Measurements from ENCODE around the gene ICAM2. TPM values are rescaled to one million over a fixed set of nuclear protein-coding genes. Genes with fewer than 3 reads are reported as not detected.
"Not testable (repeated sequence)": the region's sequence is repeated elsewhere in the genome, so short reads cannot be mapped to it uniquely, and the experiment has no call there.

The ICAM2 gene
- polyA plus RNA-seq, 3 donors = 29.8 to 33.4 (median 31.2) TPM

GRCh38 chr17:64015447-64015846 lies 5.0 kb downstream of the ICAM2 start:
- DNase-seq (ENCODE audit: low read depth in 3 of 3, low spot score in 2 of 3) = no peak

GRCh38 chr17:64009571-64010402 lies 10.6 kb downstream of the ICAM2 start:
- DNase-seq (ENCODE audit: low read depth in 3 of 3, low spot score in 2 of 3) = no peak

DNA sequence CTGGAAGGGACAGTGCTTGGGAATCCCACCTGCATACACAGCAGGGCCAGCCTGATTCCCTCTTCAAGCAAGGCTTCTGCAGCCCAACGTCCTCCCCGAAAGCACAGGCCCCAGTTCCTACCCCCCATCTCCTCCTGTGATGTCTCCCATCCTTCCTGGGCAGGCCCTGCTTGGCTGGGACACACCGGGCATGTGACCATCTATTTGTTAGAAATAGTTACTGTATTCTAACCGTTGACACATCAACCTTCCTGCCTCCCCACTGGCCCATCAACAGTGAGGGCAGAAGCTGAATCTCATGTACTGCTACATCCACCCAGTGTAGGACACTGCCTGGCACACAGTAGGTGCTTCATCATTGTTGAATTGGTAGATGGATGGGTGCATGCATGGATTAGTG lies 11.6 kb downstream of the ICAM2 start:
- DNase-seq (ENCODE audit: low read depth in 3 of 3, low spot score in 2 of 3) = no peak

- no peak for DNase-seq (ENCODE audit: low read depth in 3 of 3, low spot score in 2 of 3)
These were observed 12.1 kb downstream of the ICAM2 start for GRCh38 chr17:64008346-64008745.

DNA sequence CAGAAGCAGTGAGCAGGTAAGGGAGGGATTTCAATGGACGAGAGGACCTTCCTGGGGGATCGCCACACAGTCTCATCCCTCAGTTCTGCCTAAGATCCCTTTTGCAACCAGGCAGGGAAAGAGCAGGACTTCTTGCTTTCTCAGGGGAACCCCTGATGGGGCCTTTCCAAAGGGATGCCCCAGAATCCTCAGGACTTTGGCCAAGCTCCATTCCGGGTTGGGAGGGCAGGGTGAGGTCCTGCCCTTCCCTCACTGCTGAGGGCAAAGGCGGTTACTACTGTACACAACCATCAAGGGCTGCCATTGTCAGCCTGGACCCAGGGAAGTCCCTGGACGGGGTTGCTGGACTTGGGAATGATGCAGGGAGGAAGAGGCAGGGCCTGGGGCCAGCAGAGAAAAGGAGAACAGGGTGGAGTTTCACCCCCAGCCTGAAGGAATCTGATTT lies 12.6 kb downstream of the ICAM2 start:
- no peak for DNase-seq (ENCODE audit: low read depth in 3 of 3, low spot score in 2 of 3)

DNA sequence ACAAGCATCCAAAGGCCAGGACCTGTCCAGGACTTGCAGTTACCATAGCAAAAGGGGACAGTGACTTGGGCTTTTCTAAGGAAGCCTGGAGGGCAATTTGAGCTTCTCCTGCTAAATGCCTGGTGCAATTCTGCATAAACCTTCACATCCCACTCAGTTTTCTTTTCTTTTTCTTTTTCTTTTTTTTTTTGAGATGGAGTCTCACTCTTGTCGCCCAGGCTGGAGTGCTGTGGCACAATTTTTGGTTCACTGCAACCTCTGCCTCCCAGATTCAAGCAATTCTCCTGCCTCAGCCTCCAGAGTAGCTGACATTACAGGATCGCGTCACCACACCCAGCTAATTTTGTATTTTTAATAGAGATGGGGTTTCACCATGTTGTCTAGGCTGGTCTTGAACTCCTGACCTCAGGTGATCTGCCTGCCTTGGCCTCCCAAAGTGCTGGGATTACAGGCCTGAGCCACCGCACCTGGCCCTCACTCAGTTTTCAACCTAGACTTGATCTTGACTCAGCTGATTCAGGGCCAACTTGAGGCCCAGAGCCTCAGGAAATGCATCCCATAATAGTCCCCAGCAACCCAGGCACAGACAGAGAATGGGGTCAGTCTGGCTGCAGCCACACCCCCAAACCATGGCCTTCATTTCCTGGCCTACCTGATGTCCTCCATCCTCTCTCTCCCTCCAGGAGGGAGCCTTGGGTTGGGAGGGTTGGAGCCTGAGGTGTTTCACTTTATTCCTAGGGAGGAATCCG lies 13.2 kb downstream of the ICAM2 start:
- not testable (repeated sequence) for DNase-seq (ENCODE audit: low read depth in 3 of 3, low spot score in 2 of 3)

DNA sequence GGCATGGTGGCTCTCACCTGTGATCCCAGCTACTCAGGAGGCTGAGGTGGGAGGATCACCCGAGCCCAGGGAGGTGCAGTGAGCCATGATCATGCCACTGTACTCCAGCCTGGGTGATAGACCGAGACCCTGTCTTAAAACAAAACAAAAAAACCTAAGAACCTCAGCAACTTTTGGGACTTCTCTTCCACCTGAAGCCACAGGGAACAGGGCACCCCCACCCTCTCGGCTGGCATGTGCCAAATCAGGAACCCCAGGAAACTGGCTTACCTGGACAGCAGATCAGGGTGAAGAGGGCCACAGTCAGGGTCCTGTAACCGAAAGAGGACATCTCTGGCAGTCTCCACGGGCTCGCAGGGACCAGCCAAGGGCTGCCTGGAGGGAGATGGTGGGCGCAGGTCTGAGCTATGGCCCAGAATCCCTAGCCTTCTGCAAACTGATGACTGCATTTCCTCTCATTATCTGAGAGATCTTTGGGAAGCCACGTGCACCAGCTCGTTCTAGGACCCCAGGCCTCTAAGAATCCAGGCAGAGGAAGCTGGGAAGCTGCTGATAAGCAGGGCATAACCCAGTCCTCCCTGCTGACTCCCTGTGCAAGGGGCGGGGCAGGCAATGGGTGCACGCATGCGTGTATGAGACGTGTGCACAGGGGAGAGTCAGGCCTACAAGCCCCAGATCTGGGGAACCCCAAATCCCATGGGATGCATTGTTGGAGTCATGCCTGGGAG lies 13.9 kb downstream of the ICAM2 start:
- no peak for DNase-seq (ENCODE audit: low read depth in 3 of 3, low spot score in 2 of 3)

DNA sequence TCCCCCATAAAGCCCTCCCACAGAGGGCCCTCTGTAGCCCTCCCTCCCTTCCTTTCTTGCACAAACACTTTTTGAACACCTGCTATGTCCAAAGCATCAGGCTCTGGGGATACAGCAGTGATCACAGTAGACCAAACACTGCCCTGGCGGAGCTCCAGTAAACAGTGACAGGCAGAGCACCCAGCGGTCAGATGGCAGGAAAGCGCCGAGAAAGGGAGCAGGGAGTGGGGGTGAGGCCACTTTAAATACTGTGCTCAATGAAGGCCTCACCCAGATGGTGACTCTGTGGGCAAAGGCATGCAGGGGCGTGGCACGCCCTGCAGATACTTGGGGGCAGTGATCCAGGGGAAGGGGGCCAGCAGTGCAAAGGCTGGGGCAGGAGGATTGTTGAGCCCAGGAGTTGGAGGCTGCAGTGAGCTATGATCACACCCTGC lies 14.7 kb downstream of the ICAM2 start:
- no peak for DNase-seq (ENCODE audit: low read depth in 3 of 3, low spot score in 2 of 3)

- no peak for DNase-seq (ENCODE audit: low read depth in 3 of 3, low spot score in 2 of 3)
These were observed 15.3 kb downstream of the ICAM2 start for GRCh38 chr17:64004903-64005733.

DNA sequence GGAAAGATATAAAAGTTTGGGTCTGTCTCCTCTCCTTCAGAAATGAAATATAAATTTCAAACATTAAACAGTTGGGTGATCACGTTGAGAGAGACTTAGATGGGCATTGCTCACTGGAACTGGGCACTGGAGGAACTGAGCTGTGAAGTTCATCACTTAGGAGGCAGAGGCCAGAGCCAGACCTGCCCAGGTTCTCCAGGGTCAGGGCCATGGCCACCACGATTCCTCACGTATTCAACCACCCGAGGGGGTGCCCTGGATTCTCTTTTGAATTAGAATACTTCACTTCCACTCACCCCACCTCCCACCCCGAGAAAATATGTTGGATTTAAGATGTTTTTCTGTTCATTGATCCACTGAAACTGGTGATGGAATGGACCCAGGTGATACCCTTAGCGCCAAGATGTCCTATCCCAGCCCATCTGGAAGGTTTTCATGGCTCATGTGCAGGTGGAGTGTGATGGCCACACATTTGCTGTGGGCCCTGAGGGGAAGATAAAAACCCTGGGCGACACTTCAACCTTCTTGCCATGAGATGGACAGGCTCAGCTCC lies 16.1 kb downstream of the ICAM2 start:
- DNase-seq (ENCODE audit: low read depth in 3 of 3, low spot score in 2 of 3) = no peak

DNA sequence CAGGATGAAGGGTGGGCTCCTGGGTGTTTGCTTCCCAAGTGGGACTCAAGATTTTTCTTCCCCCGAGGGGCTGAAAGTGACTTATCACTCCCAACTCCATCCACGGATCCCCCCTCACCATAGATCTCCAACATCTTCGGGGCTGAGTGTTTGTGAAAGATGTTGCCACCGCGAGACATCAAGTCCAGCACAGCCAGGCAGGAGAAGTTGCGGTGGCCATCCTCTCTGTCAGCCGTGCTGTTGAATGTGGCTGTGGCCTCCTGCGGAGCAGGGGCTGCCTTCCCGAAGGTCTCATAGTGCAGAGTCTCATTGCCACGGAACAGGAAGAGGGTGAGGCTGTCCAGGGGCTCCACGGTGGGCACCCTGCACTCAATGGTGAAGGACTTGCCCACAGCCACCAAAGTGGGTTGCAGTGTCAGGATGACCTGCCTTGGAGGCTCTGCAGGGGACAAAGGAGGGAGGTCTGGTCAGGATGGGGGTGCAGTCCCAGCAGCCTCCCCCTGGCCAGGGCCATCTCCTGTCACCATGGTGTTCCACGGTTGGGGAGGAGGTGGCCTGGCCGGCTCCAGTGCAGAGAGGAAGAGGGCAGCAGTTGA lies 16.8 kb downstream of the ICAM2 start:
- DNase-seq (ENCODE audit: low read depth in 3 of 3, low spot score in 2 of 3) = no peak

- DNase-seq (ENCODE audit: low read depth in 3 of 3, low spot score in 2 of 3) = no peak
These were observed 17.5 kb downstream of the ICAM2 start for GRCh38 chr17:64002658-64003525.

DNA sequence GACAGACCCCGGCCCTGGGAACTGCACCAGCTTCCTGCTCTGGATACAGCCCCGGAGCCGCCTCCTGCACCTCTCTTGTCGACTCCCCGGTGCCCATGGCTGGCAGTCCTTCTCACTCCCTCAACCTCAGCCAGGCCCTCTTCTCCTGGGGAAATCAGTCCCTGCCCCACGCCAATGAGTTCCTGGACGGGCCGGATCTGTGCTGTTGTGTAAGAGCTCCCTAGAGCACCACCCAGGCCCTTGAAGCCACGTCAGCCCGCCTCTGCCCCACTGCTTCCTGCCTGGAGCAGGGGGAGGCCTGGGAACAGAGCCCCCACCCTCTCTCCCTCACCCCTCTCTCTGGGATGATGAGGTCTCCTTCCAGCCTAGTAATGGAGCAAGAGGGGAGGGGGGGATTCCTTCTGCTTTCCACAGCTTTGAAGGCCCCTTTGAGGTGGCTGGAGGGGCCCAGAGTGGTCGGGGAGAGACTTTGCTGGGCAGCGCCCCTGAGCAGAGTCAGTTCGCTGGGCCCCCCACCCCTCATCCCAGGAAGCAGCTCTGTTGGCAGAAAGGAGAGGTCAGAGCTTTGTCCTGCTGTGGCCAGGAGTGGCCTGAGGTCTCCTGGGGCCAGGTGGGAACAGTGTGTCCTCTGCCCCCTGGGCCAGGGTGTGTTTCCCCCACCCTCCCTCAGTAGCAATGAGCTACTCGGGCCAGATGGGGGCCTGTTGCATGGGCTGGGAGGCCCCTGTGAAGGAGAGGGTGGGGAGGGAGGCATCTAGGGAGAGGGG lies 18.5 kb downstream of the ICAM2 start:
- DNase-seq (ENCODE audit: low read depth in 3 of 3, low spot score in 2 of 3) = no peak

DNA sequence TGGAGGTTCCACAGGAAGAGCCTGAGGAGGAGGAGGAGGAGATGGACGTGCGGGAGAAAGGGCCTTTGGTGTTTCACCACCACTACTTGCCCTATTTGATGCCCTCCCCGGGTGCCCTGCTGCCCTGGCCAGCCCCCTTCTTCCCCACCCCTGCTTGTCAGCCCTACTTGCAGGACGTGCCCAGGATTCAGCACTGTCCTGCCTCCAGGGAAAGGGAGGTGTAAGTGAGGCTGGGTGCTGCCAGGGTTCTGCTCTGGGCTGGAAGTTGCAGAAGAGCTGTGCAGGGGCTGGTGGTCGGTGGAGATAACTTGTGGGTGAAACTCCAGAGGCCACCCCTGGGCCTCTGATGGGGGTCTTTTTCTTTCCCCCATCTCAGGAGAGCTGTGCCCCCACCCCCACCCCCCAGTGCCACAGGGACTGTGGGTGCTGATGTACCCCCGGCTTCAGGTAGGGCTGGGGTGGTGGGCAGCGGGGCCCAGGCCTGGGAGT lies 19.3 kb downstream of the ICAM2 start:
- no peak for DNase-seq (ENCODE audit: low read depth in 3 of 3, low spot score in 2 of 3)

GRCh38 chr17:63999680-64000531 lies 20.5 kb downstream of the ICAM2 start:
- DNase-seq (ENCODE audit: low read depth in 3 of 3, low spot score in 2 of 3) = no peak

- no peak for DNase-seq (ENCODE audit: low read depth in 3 of 3, low spot score in 2 of 3)
These were observed 21.4 kb downstream of the ICAM2 start for GRCh38 chr17:63998721-63999679.
